H1 (cell line): ENCODE measurements around the gene DEDD2. TPM values are rescaled to one million over a fixed set of nuclear protein-coding genes. Genes with fewer than 3 reads are reported as not detected.

Experiments
- CTCF ChIA-PET: fragments of 300-600 bp; sonication (Branson Sonifier 250); formaldehyde crosslinking; loops from one replicate; lab custom pipeline; 2021; ENCODE audit not compliant: partially characterized antibody; lab: Charles Lee
- POLR2A ChIA-PET: fragments of 300-600 bp; sonication (Branson Sonifier 250); formaldehyde crosslinking; loops from one replicate; lab custom pipeline; 2021; ENCODE audit warnings: inconsistent platforms; ENCODE audit not compliant: partially characterized antibody; lab: Charles Lee
- DNase-seq, 2 experiments: peaks; one replicate each; pipeline versions ENCODE4 v3.0.0 to v3.0.0-alpha.2; 2010 to 2022; ENCODE audit warnings: low spot score in 2 of 2, low read depth in 1 of 2, mixed read lengths in 1 of 2
- FAIRE-seq: peaks from 2 replicates; lab custom pipeline; 2011; peaks lifted over from hg19 to GRCh38; lab: Jason Lieb, UNC
- H2AFZ ChIP-seq: 2 replicates; pipeline ENCODE4 v1.8.1; 2012; ENCODE audit warnings: low read length, inconsistent platforms
- H2AK5ac ChIP-seq: 2 replicates; pipeline ENCODE4 v1.6.1; 2013; ENCODE audit warnings: low read depth, low read length
- H2BK120ac ChIP-seq: replicated peaks from 2 replicates; pipeline ENCODE3; 2013; ENCODE audit warnings: low read depth, low read length, inconsistent platforms
- H2BK12ac ChIP-seq: 2 replicates; pipeline ENCODE4 v1.6.1; 2013; ENCODE audit warnings: low read depth, low read length
- H2BK15ac ChIP-seq: 2 replicates; pipeline ENCODE4 v1.6.1; 2013; ENCODE audit warnings: low read length
- H2BK20ac ChIP-seq: 2 replicates; pipeline ENCODE4 v1.6.1; 2013; ENCODE audit warnings: low read length
- H2BK5ac ChIP-seq: 2 replicates; pipeline ENCODE4 v1.6.1; 2013; ENCODE audit warnings: low read depth, low read length
- H3K14ac ChIP-seq: 2 replicates; pipeline ENCODE4 v1.6.1; 2013; ENCODE audit warnings: inconsistent platforms; ENCODE audit not compliant: insufficient read length
- H3K18ac ChIP-seq: 2 replicates; pipeline ENCODE4 v1.6.1; 2013; ENCODE audit warnings: low read length; ENCODE audit errors: extremely low read depth
- H3K23ac ChIP-seq: 2 replicates; pipeline ENCODE4 v1.6.1; 2013; ENCODE audit warnings: inconsistent platforms; ENCODE audit not compliant: insufficient read length
- H3K23me2 ChIP-seq: 2 replicates; pipeline ENCODE4 v1.6.1; 2013; ENCODE audit warnings: low read depth, low read length
- H3K27ac ChIP-seq: 2 replicates; pipeline ENCODE4 v1.6.1; 2011; ENCODE audit warnings: low read depth, low read length, inconsistent platforms
- H3K27me3 ChIP-seq, 4 experiments: replicated peaks in 1 of 4; 1 replicate in 1 of 4; 2 replicates in 3 of 4; pipeline versions ENCODE4 v1.6.1 to v1.8.1; 2011 to 2013; ENCODE audit warnings: low read length in 3 of 4, mild to moderate bottlenecking in 3 of 4, inconsistent platforms in 2 of 4, mixed read lengths in 2 of 4, moderate library complexity in 1 of 4; ENCODE audit not compliant: control insufficient read depth in 3 of 4, insufficient read depth in 3 of 4; ENCODE audit errors: extremely low read depth in 1 of 4
- H3K36me3 ChIP-seq, 4 experiments: 2 replicates each; pipeline versions ENCODE4 v1.6.1 to v1.8.1; 2011 to 2013; ENCODE audit warnings: mild to moderate bottlenecking in 4 of 4, low read length in 3 of 4, moderate library complexity in 2 of 4, control low read depth in 1 of 4, inconsistent platforms in 1 of 4; ENCODE audit not compliant: insufficient read depth in 4 of 4, control insufficient read depth in 2 of 4
- H3K4ac ChIP-seq: replicated peaks from 2 replicates; pipeline ENCODE3; 2013; ENCODE audit warnings: low read length, low read depth, mixed read lengths, inconsistent platforms; ENCODE audit not compliant: insufficient read length
- H3K4me1 ChIP-seq, 4 experiments: replicated peaks in 1 of 4; 1 replicate in 1 of 4; 2 replicates in 3 of 4; pipeline versions ENCODE4 v1.6.1 to v1.8.1; 2011 to 2013; ENCODE audit warnings: low read length in 3 of 4, inconsistent platforms in 2 of 4, mixed read lengths in 1 of 4; ENCODE audit not compliant: insufficient read depth in 4 of 4, control insufficient read depth in 3 of 4
- H3K4me2 ChIP-seq, 2 experiments: 2 replicates each; pipeline versions ENCODE4 v1.6.1 to v1.8.1; 2011 to 2013; ENCODE audit warnings: low read depth in 2 of 2, low read length in 2 of 2, control low read depth in 1 of 2, inconsistent platforms in 1 of 2, mild to moderate bottlenecking in 1 of 2; ENCODE audit not compliant: insufficient read depth in 1 of 2
- H3K4me3 ChIP-seq, 4 experiments: fragments of 200-600, 300-600 bp in 1 of 4; sonication (generic), shearing (Covaris generic), sonication (Bioruptor Twin) in 1 of 4; 2 replicates each; pipeline versions ENCODE4 v1.5.1 to v1.8.1; 2011 to 2016; ENCODE audit warnings: low read length in 4 of 4, low read depth in 3 of 4, control low read depth in 2 of 4, inconsistent platforms in 2 of 4, mild to moderate bottlenecking in 2 of 4, mixed read lengths in 1 of 4, moderate library complexity in 1 of 4; ENCODE audit not compliant: insufficient read depth in 2 of 4; ENCODE audit errors: extremely low read depth in 1 of 4
- H3K56ac ChIP-seq: replicated peaks from 2 replicates; pipeline ENCODE3; 2013; ENCODE audit warnings: low read depth, mild to moderate bottlenecking, mixed read lengths, low read length, inconsistent platforms; ENCODE audit not compliant: insufficient read length
- H3K79me1 ChIP-seq: 2 replicates; pipeline ENCODE4 v1.6.1; 2013; ENCODE audit warnings: low read depth, low read length, control low read depth
- H3K79me2 ChIP-seq, 2 experiments: 2 replicates each; pipeline versions ENCODE4 v1.6.1 to v1.8.1; 2012 to 2013; ENCODE audit warnings: low read length in 2 of 2, mild to moderate bottlenecking in 2 of 2, inconsistent platforms in 1 of 2; ENCODE audit not compliant: insufficient read depth in 2 of 2, control insufficient read depth in 1 of 2
- H3K9ac ChIP-seq, 4 experiments: replicated peaks in 1 of 4; 1 replicate in 1 of 4; 2 replicates in 3 of 4; pipeline versions ENCODE4 v1.6.1 to v1.8.1; 2011 to 2013; ENCODE audit warnings: low read depth in 3 of 4, low read length in 3 of 4, control low read depth in 2 of 4, mild to moderate bottlenecking in 2 of 4, moderate library complexity in 2 of 4, inconsistent platforms in 1 of 4; ENCODE audit errors: extremely low read depth in 1 of 4
- H3K9me3 ChIP-seq, 2 experiments: 2 replicates each; pipeline versions ENCODE4 v1.6.1 to v1.8.1; 2012 to 2013; ENCODE audit warnings: mild to moderate bottlenecking in 2 of 2, moderate library complexity in 2 of 2, control low read depth in 1 of 2, inconsistent platforms in 1 of 2, low read depth in 1 of 2, low read length in 1 of 2, mixed read lengths in 1 of 2; ENCODE audit not compliant: insufficient read depth in 2 of 2
- H4K20me1 ChIP-seq, 2 experiments: replicated peaks in 1 of 2; 2 replicates each; pipeline versions ENCODE3 to v1.8.1; 2011 to 2013; ENCODE audit warnings: inconsistent platforms in 2 of 2, low read length in 2 of 2, mild to moderate bottlenecking in 1 of 2; ENCODE audit not compliant: insufficient read depth in 2 of 2, control insufficient read depth in 1 of 2
- H4K5ac ChIP-seq: 2 replicates; pipeline ENCODE4 v1.6.1; 2013; ENCODE audit warnings: low read length, low read depth, mixed read lengths, inconsistent platforms; ENCODE audit not compliant: insufficient read length
- H4K8ac ChIP-seq: 2 replicates; pipeline ENCODE4 v1.8.0; 2013; ENCODE audit warnings: mild to moderate bottlenecking, moderate library complexity, low read length, inconsistent platforms; ENCODE audit not compliant: insufficient read depth; ENCODE audit errors: extremely low read depth
- H4K91ac ChIP-seq: replicated peaks from 2 replicates; pipeline ENCODE3; 2013; ENCODE audit warnings: low read length, mixed read lengths, inconsistent platforms; ENCODE audit not compliant: insufficient read length
- ASH2L ChIP-seq: fragments of 200-600, 300-600 bp; sonication (generic); IDR thresholded peaks from one replicate; pipeline ENCODE4 v1.7.1; 2017; ENCODE audit warnings: low read length
- GABPA ChIP-seq: IDR thresholded peaks from 2 replicates; pipeline ENCODE4 v1.6.1; 2011; ENCODE audit warnings: mild to moderate bottlenecking, low read length, moderate library complexity, borderline replicate concordance; ENCODE audit not compliant: insufficient read depth
- RNF2 ChIP-seq: fragments of 200-900, 300-1000 bp; sonication (generic); IDR thresholded peaks from 2 replicates; pipeline ENCODE4 v1.7.1; 2016; ENCODE audit warnings: borderline replicate concordance, low read depth, mild to moderate bottlenecking, antibody characterized with exemption, low read length; ENCODE audit not compliant: poor library complexity, severe bottlenecking; ENCODE audit errors: missing control alignments
- WGBS, 2 experiments: shearing (Covaris generic) in 1 of 2; methylation state at CpG; one replicate each; pipeline versions ENCODE4 v1.1.6 to v1.1.7; 2013 to 2015; ENCODE audit warnings: low lambda C conversion rate in 2 of 2, mixed read lengths in 2 of 2, inconsistent platforms in 1 of 2, low coverage in 1 of 2, missing lambda C conversion rate in 1 of 2; ENCODE audit not compliant: insufficient replicate concordance in 2 of 2, insufficient coverage in 1 of 2, insufficient read length in 1 of 2; ENCODE audit errors: extremely low coverage in 1 of 2, missing lambda C conversion rate in 1 of 2; 5-methylcytosine and 5-hydroxymethylcytosine counted together
- polyA plus RNA-seq, 7 experiments: library from polyadenylated mRNA; depleted of rRNA in 3 of 7; stranded (reverse) in 5 of 7; unstranded in 2 of 7; fragments of >200 nt in 5 of 7; fragments of 200-250 nt in 2 of 7; gene quantifications; 1 replicate in 5 of 7; 2 replicates in 1 of 7; 4 replicates in 1 of 7; pipeline versions ENCODE4 v1.2.1 to v1.2.3, GENCODE V29; 2011 to 2013; ENCODE audit warnings: missing spikeins in 2 of 7, mixed read lengths in 2 of 7
- total RNA-seq: library from RNA; stranded (reverse); fragmentation: NEBNext Ultra II Directional; extraction: Animal tissue kit (Norgen Biotek cat#: 25700); gene quantifications from 2 replicates; pipeline ENCODE4 v1.2.1, GENCODE V29; 2021

The DEDD2 gene
- total and polyA plus RNA-seq, 2 of the 8 experiments (the other 6 are each of a cell fraction or from before 2014, with no cell fraction given), result 37.8 to 65.0 TPM

DNA sequence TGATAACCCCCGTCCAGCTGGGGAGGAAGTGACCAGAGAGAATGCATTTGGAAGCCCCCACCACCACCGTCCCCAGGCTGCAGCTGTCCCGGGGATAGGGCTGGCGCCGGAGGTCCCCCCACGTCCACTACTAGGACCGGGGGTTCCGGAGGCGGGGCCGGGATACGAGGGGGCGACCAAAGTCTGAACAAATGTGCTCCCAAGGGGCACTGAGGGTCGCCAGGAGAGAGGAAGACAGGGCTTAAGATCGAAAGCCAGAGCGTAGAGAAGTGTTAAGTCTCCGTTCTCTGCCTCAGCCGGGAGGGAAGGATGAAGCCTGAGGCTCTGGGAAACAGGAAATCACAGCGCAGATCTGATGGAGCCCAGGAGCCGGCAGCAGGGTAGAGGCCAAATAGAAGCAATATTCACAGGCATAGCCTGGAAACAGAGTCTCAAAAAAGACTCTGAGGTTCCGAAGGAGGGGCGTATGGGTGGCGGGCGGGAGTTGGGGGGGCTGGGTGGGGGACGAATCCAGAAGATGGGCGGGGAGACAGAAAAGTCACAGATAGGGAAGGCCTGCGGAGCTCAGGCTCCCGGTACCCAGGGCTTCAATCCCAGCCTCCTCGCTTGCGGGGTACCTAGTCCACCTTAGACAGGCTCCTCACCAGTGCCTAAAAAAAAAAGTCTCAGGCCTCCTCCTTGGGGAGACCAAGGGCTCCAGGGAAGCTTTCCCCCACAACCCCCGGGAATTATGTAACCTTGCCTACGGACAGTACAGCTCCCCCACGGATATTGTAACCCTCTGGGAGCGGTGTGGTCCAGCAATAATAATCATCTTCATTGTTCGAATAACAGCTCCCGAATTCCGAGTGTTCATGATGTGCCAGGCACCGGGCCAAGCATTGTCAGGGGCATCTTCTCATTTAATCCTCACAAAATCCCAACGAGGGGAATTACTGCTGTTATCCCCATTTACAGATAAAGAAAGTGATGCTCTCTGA lies 38.6 kb upstream of the DEDD2 start:
- 0 out of 7 replicates have a peak overlapping the region, but pooled peaks of 1 of the 4 experiments have one; percentile 4 for H3K9ac ChIP-seq
- no peak overlapping the region for H4K91ac ChIP-seq
- H2BK120ac ChIP-seq, result no peak overlapping the region
- H2BK12ac ChIP-seq, result no peak overlapping the region
- H4K20me1 ChIP-seq, result peaks cover 3 to 6% of the 10 kb centered on the region in 2 experiments
- H3K18ac ChIP-seq, result peak overlapping the region; percentile 4; the same call in 1 of the 2 replicates
- H4K8ac ChIP-seq, result no peak overlapping the region; the same call in 1 of the 2 replicates
- WGBS, 2 experiments, result 19% methylated on average over 37 of the region's 38 CpGs; no CpG with 5 or more reads in 1 of the 2 experiments
- H3K23ac ChIP-seq, result no peak overlapping the region
- CTCF ChIA-PET, result interaction anchor here (0.5 to 9.1 kb wide), 7 partner anchors 9 to 76 kb away, joined by 3 to 75 read pairs (median 5); no protein-coding TSS in a partner anchor
- H2BK20ac ChIP-seq, result no peak overlapping the region; the same call in 1 of the 2 replicates
- peaks cover 4 to 22% of the 10 kb centered on the region in 2 experiments; a peak in 3 of 4 replicates for H3K79me2 ChIP-seq
- H3K9me3 ChIP-seq, result no peaks in the 10 kb centered on the region
- no peak overlapping the region for H3K56ac ChIP-seq
- POLR2A ChIA-PET, result interaction anchor here (0.6 to 2.1 kb wide), 11 partner anchors 9 to 153 kb away, joined by 3 to 14 read pairs (median 4); partner anchors contain the start of gene GSK3A
- no peak overlapping the region for H3K14ac ChIP-seq
- peaks cover 9% of the 10 kb centered on the region for H3K79me1 ChIP-seq
- H4K5ac ChIP-seq, result peak overlapping the region; percentile 9
- H3K4ac ChIP-seq, result no peak overlapping the region
- FAIRE-seq (no peak), DNase-seq (no peak)
- H3K27me3 ChIP-seq, result peaks cover 0 to 3% (median 2%) of the 10 kb centered on the region in 4 experiments; a peak in 2 of 7 replicates
- peak overlapping the region; percentile 35; the same call in 1 of the 2 replicates for H2BK5ac ChIP-seq
- peak overlapping the region; percentile 31; the same call in 1 of the 2 replicates for H2BK15ac ChIP-seq
- H3K36me3 ChIP-seq, result no peaks in the 10 kb centered on the region
- no peak for TF ChIP-seq GABPA
- no peak for TF ChIP-seq ASH2L
- peak; percentile 35 for TF ChIP-seq RNF2
- H2AFZ ChIP-seq, result no peak overlapping the region
- peak overlapping the region; percentile 87 to 97 for H3K4me2 ChIP-seq
- H3K27ac ChIP-seq, result no peak overlapping the region
- peaks cover 7 to 23% (median 16%) of the 10 kb centered on the region in 4 experiments for H3K4me1 ChIP-seq
- peaks cover 13% of the 10 kb centered on the region; the same call in 1 of the 2 replicates for H3K23me2 ChIP-seq
- H2AK5ac ChIP-seq, result no peak overlapping the region
- H3K4me3 ChIP-seq, result peak overlapping the region; percentile 48 to 99 (median 69)
